ENCODE data around the gene ROBO4.

ROBO4 gene

GRCh38 chr11:124861670-124862069, 36.0 kb downstream of the ROBO4 start:
- Histone ChIP-seq H3K9me3 (ENCODE audit: control insufficient read depth, insufficient read depth, low read depth, low read length) (no peaks in the 10 kb centered on the region), H3K36me3 (ENCODE audit: control insufficient read depth, insufficient read depth, low read length) (no peaks in the 10 kb centered on the region), H3K27ac (ENCODE audit: low read depth, low read length) (no peak overlapping the region), H3K4me1 (ENCODE audit: control insufficient read depth, insufficient read depth, low read length) (peaks cover 25% of the 10 kb centered on the region), H3K4me3 (ENCODE audit: low read depth, low read length) (no peak overlapping the region), H3K9ac (ENCODE audit: low read length) (no peak overlapping the region), H3K27me3 (ENCODE audit: control insufficient read depth, insufficient read depth, low read length) (peaks cover 96% of the 10 kb centered on the region)

GRCh38 chr11:124859171-124859570, 38.5 kb downstream of the ROBO4 start:
- Histone ChIP-seq H3K4me3 (ENCODE audit: low read depth, low read length) (no peak overlapping the region), H3K9ac (ENCODE audit: low read length) (no peak overlapping the region), H3K4me1 (ENCODE audit: control insufficient read depth, insufficient read depth, low read length) (peaks cover 8% of the 10 kb centered on the region), H3K36me3 (ENCODE audit: control insufficient read depth, insufficient read depth, low read length) (no peaks in the 10 kb centered on the region), H3K9me3 (ENCODE audit: control insufficient read depth, insufficient read depth, low read depth, low read length) (no peaks in the 10 kb centered on the region), H3K27ac (ENCODE audit: low read depth, low read length) (no peak overlapping the region), H3K27me3 (ENCODE audit: control insufficient read depth, insufficient read depth, low read length) (peaks cover 96% of the 10 kb centered on the region)

GRCh38 chr11:124846070-124846673, 51.5 kb downstream of the ROBO4 start:
- H3K9ac ChIP-seq (ENCODE audit: low read length), result no peak overlapping the region
- H3K27ac ChIP-seq (ENCODE audit: low read depth, low read length), result no peak overlapping the region
- no peaks in the 10 kb centered on the region for H3K9me3 ChIP-seq (ENCODE audit: control insufficient read depth, insufficient read depth, low read depth, low read length)
- peaks cover 100% of the 10 kb centered on the region for H3K27me3 ChIP-seq (ENCODE audit: control insufficient read depth, insufficient read depth, low read length)
- H3K4me3 ChIP-seq (ENCODE audit: low read depth, low read length), result no peak overlapping the region
- H3K4me1 ChIP-seq (ENCODE audit: control insufficient read depth, insufficient read depth, low read length), result peaks cover 3% of the 10 kb centered on the region
- H3K36me3 ChIP-seq (ENCODE audit: control insufficient read depth, insufficient read depth, low read length), result no peaks in the 10 kb centered on the region

DNA sequence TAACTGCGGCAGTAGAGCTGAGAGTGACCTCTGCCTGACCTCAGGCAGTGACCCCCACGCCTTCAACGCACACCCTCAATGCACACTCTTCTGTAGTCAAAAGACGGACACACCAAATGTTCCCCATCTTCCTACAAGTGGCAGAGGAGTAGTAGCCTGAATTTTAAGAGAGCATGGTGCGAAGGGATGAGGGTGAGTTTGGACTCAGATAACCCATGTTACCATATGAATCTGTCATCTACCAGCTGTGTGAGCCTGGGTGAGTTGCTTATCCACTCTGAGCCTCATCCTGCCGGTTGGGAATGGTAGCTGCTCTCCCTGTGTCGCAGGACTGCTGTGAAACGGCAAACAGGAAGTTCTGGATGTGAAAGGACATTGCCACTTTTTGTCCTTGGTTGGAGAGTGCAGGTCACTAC, 53.0 kb downstream of the ROBO4 start:
- Histone ChIP-seq H3K9me3 (ENCODE audit: control insufficient read depth, insufficient read depth, low read depth, low read length) (no peaks in the 10 kb centered on the region), H3K27me3 (ENCODE audit: control insufficient read depth, insufficient read depth, low read length) (peaks cover 100% of the 10 kb centered on the region), H3K9ac (ENCODE audit: low read length) (no peak overlapping the region), H3K4me1 (ENCODE audit: control insufficient read depth, insufficient read depth, low read length) (peaks cover 6% of the 10 kb centered on the region), H3K27ac (ENCODE audit: low read depth, low read length) (no peak overlapping the region), H3K36me3 (ENCODE audit: control insufficient read depth, insufficient read depth, low read length) (no peaks in the 10 kb centered on the region), H3K4me3 (ENCODE audit: low read depth, low read length) (no peak overlapping the region)

- no peak overlapping the region for H3K9ac ChIP-seq (ENCODE audit: low read length)
- H3K4me3 ChIP-seq (ENCODE audit: low read depth, low read length), result peak overlapping the region; percentile 40
- peaks cover 100% of the 10 kb centered on the region for H3K27me3 ChIP-seq (ENCODE audit: control insufficient read depth, insufficient read depth, low read length)
- peaks cover 6% of the 10 kb centered on the region for H3K4me1 ChIP-seq (ENCODE audit: control insufficient read depth, insufficient read depth, low read length)
- H3K9me3 ChIP-seq (ENCODE audit: control insufficient read depth, insufficient read depth, low read depth, low read length), result no peaks in the 10 kb centered on the region
- H3K27ac ChIP-seq (ENCODE audit: low read depth, low read length), result no peak overlapping the region
- H3K36me3 ChIP-seq (ENCODE audit: control insufficient read depth, insufficient read depth, low read length), result no peaks in the 10 kb centered on the region
These were observed 54.1 kb downstream of the ROBO4 start for GRCh38 chr11:124843616-124843910.

GRCh38 chr11:124842305-124842704, 55.4 kb downstream of the ROBO4 start:
- Histone ChIP-seq H3K9me3 (ENCODE audit: control insufficient read depth, insufficient read depth, low read depth, low read length) (no peaks in the 10 kb centered on the region), H3K4me3 (ENCODE audit: low read depth, low read length) (no peak overlapping the region), H3K9ac (ENCODE audit: low read length) (no peak overlapping the region), H3K27ac (ENCODE audit: low read depth, low read length) (no peak overlapping the region), H3K27me3 (ENCODE audit: control insufficient read depth, insufficient read depth, low read length) (peaks cover 100% of the 10 kb centered on the region), H3K4me1 (ENCODE audit: control insufficient read depth, insufficient read depth, low read length) (peaks cover 6% of the 10 kb centered on the region), H3K36me3 (ENCODE audit: control insufficient read depth, insufficient read depth, low read length) (no peaks in the 10 kb centered on the region)

DNA sequence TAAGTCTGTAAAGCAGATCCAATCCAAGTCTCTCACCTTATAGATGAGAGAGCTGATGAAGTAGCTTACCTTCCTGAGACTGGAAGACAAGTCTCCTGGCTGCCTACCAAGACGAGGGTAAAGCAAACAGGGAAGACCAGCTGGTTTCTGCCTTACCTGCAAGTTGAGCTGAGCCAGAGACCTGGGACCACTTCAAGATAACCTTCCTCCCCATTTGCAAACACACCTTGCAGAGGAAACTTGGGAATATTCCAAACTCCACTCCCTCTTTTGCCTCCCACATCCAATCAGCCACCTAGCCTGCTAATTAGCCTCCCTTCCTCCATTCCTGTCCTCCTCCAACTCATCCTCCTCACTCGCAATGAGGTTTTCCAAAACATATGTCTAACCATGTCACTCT, 55.8 kb downstream of the ROBO4 start:
- H3K9ac ChIP-seq (ENCODE audit: low read length), result no peak overlapping the region
- H3K9me3 ChIP-seq (ENCODE audit: control insufficient read depth, insufficient read depth, low read depth, low read length), result no peaks in the 10 kb centered on the region
- H3K27me3 ChIP-seq (ENCODE audit: control insufficient read depth, insufficient read depth, low read length), result peaks cover 98% of the 10 kb centered on the region
- no peak overlapping the region for H3K4me3 ChIP-seq (ENCODE audit: low read depth, low read length)
- H3K36me3 ChIP-seq (ENCODE audit: control insufficient read depth, insufficient read depth, low read length), result no peaks in the 10 kb centered on the region
- H3K27ac ChIP-seq (ENCODE audit: low read depth, low read length), result no peak overlapping the region
- peaks cover 6% of the 10 kb centered on the region for H3K4me1 ChIP-seq (ENCODE audit: control insufficient read depth, insufficient read depth, low read length)

GRCh38 chr11:124841201-124841600, 56.5 kb downstream of the ROBO4 start:
- no peaks in the 10 kb centered on the region for H3K9me3 ChIP-seq (ENCODE audit: control insufficient read depth, insufficient read depth, low read depth, low read length)
- H3K36me3 ChIP-seq (ENCODE audit: control insufficient read depth, insufficient read depth, low read length), result no peaks in the 10 kb centered on the region
- H3K27ac ChIP-seq (ENCODE audit: low read depth, low read length), result no peak overlapping the region
- H3K9ac ChIP-seq (ENCODE audit: low read length), result no peak overlapping the region
- H3K4me3 ChIP-seq (ENCODE audit: low read depth, low read length), result no peak overlapping the region
- peaks cover 95% of the 10 kb centered on the region for H3K27me3 ChIP-seq (ENCODE audit: control insufficient read depth, insufficient read depth, low read length)
- peaks cover 6% of the 10 kb centered on the region for H3K4me1 ChIP-seq (ENCODE audit: control insufficient read depth, insufficient read depth, low read length)

DNA sequence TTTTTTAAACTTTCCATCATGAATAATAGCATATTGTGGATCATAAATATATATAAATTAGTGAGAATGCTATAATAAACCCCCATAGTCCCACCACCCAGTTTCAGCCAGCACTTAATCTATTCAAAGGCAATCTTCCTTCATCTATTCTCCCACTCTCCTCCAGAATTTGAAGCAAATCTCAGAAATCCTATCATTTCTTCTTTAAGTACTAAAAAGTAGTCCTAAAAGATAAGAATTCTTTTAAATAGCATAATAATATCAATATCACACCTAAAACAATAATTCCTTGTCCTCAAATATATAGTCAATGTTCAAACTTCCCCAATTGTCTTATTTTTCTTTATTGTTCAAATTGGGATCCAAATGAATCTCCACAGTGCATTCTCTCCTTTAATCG, 57.0 kb downstream of the ROBO4 start:
- Histone ChIP-seq H3K4me3 (ENCODE audit: low read depth, low read length) (no peak overlapping the region), H3K27me3 (ENCODE audit: control insufficient read depth, insufficient read depth, low read length) (peaks cover 94% of the 10 kb centered on the region)

DNA sequence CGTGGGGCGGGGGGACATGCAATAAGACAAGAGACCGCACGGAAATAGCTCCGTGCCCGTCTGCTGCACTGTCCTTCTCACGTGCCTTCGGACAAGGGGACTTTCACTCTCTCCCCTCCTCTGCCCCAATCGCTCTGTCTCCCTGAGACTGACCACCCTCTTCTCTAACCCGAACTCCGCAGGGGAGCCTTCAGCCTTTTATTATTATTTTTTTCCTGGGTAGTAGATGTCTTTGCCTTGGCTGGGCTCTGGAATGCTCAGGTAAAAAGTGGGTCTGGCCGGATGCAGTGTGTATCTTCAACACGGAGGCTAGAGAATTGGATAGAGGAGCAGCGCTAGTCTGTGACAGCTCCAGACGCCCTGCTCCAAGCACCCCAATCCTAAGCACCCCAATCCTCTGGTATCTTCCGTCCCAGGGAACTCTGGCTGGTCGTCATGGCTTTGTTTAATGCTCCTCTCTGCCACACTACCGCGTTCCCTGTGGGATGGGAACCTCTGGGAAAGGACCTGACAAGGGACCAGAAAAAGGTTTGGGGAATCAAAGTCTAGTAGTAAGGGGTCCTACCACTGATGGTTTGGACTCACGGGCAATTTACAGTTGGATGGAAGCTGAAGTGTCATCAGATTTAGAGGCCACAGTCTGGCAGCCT, 57.6 kb downstream of the ROBO4 start:
- H3K36me3 ChIP-seq (ENCODE audit: control insufficient read depth, insufficient read depth, low read length), result no peaks in the 10 kb centered on the region
- H3K9me3 ChIP-seq (ENCODE audit: control insufficient read depth, insufficient read depth, low read depth, low read length), result no peaks in the 10 kb centered on the region
- peaks cover 6% of the 10 kb centered on the region for H3K4me1 ChIP-seq (ENCODE audit: control insufficient read depth, insufficient read depth, low read length)
- H3K27me3 ChIP-seq (ENCODE audit: control insufficient read depth, insufficient read depth, low read length), result peaks cover 91% of the 10 kb centered on the region
- no peak overlapping the region for H3K27ac ChIP-seq (ENCODE audit: low read depth, low read length)
- H3K4me3 ChIP-seq (ENCODE audit: low read depth, low read length), result peak overlapping the region; percentile 47
- no peak overlapping the region for H3K9ac ChIP-seq (ENCODE audit: low read length)

More for the DNA sequence above, 57.0 kb downstream of the ROBO4 start:
- H3K9ac ChIP-seq (ENCODE audit: low read length), result no peak overlapping the region
- H3K4me1 ChIP-seq (ENCODE audit: control insufficient read depth, insufficient read depth, low read length), result peaks cover 6% of the 10 kb centered on the region
- H3K9me3 ChIP-seq (ENCODE audit: control insufficient read depth, insufficient read depth, low read depth, low read length), result no peaks in the 10 kb centered on the region
- no peaks in the 10 kb centered on the region for H3K36me3 ChIP-seq (ENCODE audit: control insufficient read depth, insufficient read depth, low read length)
- no peak overlapping the region for H3K27ac ChIP-seq (ENCODE audit: low read depth, low read length)

DNA sequence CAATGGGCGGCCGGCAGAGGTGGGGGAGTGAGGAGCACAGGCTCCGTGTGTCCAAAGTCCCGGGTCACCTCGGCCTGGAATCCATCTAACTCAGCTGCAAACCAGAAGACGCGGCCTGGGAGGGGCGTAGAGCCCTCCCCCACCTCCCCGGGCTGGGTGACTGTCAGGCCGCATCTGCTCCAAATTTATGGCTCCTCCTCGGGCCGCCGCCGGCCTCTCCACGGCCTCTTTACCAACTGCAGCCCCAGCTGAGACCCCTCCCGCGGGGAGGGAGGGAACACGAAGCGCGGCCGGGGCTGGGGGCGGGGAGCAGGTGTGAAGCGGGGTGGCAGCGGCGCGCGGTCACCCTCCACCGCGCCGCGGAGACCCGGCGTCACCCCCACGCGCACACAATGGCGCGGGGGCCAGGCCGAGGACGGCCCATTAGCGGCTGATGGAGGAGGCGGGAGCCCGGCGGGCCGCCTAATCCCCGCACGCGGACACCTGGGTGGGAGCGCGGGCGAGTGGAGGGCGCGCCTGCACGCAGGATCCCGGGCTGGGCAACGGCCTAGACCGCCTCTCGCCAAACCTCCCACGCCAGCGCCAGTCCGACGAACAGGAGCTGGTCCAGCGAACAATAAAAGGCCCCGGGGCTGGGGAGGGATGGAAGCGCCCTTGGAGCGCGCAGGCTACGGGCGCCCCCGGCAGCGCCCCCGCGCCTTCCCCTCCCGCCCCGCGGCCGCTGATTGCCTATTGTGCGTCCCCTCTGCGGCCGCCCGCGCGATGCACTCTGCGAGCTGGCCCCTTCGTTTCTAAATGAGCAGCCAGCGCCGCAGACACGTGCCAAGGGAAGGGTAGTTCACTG, 58.3 kb downstream of the ROBO4 start:
- Histone ChIP-seq H3K27me3 (ENCODE audit: control insufficient read depth, insufficient read depth, low read length) (peaks cover 84% of the 10 kb centered on the region), H3K36me3 (ENCODE audit: control insufficient read depth, insufficient read depth, low read length) (no peaks in the 10 kb centered on the region), H3K9ac (ENCODE audit: low read length) (no peak overlapping the region), H3K9me3 (ENCODE audit: control insufficient read depth, insufficient read depth, low read depth, low read length) (no peaks in the 10 kb centered on the region), H3K4me1 (ENCODE audit: control insufficient read depth, insufficient read depth, low read length) (peaks cover 6% of the 10 kb centered on the region), H3K4me3 (ENCODE audit: low read depth, low read length) (peak overlapping the region; percentile 47), H3K27ac (ENCODE audit: low read depth, low read length) (no peak overlapping the region)

All from HUES6 (cell line).